NCI-H1417 (cell line): Measurements from ENCODE around the gene TEAD1.

Experiments
- DNase-seq, 3 experiments: peaks; one replicate each; lab custom pipeline; 2025; lab: John Stamatoyannopoulos, UW

Gene TEAD1

DNA sequence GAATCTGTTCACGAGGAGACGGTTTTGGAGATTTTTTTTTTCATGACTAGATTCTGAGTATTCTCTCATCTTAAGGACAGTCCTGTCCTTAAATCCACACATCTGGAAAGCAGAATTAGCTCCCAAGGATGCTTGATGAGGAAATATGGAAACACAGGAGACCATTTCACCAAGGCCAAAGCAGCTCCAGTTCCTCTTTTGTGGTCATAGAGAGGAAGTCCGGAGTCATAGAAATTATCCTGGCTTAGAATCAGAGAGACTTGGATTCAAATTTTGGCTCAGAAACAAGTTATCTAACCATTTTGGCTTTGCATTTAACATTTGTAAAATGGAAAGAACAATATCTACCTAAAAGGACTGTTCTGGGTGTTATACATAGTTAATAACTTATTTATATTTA, 7.3 kb upstream of the TEAD1 start:
- no peak for DNase-seq

- peak in 1 of 3 experiments; percentile 75 for DNase-seq
Observed at GRCh38 chr11:12667646-12668045, 6.6 kb upstream of the TEAD1 start.

DNA sequence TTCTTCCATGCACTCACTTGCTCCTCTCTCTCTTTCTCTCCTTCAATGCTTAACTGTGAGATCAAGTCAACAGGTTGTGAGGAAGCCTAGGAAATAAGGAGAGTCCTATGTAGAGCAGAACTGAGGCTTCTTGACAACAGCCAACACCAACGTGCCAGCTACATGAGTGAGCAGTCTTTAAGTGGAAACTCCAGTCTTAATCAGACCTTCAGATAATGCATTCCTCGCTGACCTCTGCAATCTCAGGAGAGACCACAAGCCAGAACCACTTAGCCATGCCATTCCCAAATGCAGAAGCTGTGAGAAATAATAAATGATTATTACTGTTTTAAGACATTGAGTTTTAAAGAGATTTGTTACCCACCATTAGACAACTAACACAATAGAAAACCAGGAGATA, 6.1 kb upstream of the TEAD1 start:
- DNase-seq: no peak

- no peak for DNase-seq
Observed at GRCh38 chr11:12669930-12670329, 4.3 kb upstream of the TEAD1 start.

GRCh38 chr11:12671370-12671769, 2.9 kb upstream of the TEAD1 start:
- DNase-seq: no peak

DNA sequence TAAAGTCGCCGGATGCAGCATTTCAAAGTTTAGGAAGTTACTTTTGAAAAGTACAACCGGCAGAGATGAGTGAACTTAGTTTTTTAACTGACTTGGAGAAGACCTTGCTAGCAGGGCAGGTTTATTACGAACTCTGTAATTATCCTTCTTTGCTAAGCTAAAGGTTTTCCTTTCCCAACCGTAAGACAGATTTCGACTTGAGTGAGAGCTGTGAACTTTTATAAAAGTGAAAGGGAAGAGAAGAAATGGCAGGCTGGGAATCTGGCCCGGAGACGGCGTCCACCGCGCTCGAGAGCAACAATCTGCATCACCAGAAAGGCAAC, 659 bp upstream of the TEAD1 start:
- no peak for DNase-seq

DNA sequence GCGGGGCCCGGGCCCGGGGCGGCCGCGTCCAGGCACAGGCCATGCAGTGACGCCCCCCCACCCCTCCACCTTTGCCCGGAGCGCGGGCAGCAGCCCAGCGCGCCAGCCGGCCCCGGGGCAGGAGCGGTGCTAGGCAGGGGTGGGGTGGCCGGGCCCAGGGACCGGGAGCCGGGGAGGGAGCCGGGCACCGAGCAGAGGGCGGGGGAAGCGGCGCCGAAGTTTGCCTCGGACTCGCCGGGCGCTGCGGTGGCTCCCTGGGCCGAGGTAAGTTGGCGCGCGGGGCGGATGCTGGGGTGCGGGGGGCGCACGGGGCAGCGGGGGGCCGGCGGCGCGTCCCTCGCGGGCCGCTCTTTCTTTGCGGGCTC, 332 bp downstream of the TEAD1 start:
- DNase-seq: no peak

GRCh38 chr11:12674936-12675696, 895 bp downstream of the TEAD1 start:
- DNase-seq: peak; percentile 76 to 84 (median 81)

DNA sequence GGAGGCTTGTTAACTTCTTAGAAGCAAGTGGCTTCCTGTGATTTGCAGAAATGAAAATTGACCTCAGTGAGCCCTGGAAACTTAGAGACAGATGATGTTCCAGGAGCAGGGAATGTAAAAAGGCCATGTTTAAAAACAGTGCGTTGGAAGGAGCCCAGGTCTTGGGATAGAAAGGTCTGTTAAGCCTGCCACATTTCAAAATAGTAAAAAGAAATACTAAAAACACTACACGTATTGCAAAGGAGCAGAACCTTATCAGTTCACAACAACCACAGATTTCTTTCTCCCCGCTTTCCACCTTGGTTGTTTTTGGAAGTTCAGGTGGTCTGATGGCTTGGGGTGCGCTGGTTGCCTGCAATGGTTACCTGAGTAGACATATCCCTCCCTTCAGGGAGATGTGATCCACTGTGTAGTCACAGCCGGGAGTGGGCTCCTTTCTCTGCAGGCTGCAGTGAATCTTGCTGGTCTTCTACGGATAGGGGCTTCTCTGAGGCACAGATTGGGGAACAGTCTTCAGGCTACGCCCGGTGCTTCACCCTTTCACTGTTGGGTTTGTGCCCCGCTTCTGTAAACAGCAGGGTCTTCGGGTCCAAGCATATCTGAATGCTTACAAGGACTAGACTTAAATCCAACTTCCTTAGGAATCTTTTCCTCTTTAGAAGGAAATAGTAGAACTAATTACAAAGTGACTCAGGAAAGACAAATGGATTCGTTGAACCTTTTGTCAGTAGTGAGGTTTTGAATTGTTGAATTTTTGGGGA, 1.9 kb downstream of the TEAD1 start:
- DNase-seq: peak in 2 of 3 experiments; percentile 32 to 75

- DNase-seq: peak in 2 of 3 experiments; percentile 52 to 70
Observed at GRCh38 chr11:12677131-12677530, 2.9 kb downstream of the TEAD1 start.

DNA sequence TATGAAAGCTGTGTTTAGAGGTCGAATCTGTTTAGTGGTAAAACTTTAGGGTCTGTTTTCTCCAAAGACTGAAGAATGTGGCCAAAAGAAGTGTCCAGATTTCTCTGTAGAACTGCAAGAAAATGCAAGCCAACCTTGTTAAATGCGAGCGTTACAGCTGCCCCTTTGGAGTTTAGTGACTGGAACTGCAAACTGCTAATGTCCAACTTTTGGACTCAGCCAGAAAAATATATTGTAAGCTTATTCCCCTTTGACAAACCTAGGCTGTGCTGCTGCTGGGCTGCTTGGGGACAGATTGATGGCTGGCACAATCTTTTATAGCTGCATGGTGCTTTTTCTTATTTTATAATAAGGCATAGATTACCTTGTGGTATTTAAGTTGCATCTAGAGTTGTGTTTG, 3.9 kb downstream of the TEAD1 start:
- DNase-seq: no peak

- DNase-seq: no peak
Observed at GRCh38 chr11:12678991-12679390, 4.8 kb downstream of the TEAD1 start.

DNA sequence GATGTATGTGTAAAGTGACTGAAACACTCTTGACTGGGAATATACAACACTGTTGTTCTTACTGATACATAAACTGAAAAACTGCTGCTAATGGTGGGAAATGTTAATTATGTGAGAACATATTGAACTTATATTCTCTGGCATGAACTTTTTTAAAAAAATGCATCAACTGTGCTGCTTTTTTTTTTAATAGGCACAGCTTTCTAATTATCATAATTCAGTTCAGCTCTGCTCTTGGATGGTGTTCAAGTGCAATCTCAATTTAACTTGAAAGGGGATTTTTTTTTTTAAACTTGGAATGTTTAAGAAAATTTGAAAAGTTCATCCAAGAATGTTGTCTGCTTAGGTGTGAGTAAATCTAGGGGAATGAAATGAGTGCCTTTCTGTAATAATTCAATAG, 5.2 kb downstream of the TEAD1 start:
- DNase-seq: no peak

GRCh38 chr11:12680246-12680939, 6.2 kb downstream of the TEAD1 start:
- DNase-seq: peak; percentile 90 to 97 (median 96)

DNA sequence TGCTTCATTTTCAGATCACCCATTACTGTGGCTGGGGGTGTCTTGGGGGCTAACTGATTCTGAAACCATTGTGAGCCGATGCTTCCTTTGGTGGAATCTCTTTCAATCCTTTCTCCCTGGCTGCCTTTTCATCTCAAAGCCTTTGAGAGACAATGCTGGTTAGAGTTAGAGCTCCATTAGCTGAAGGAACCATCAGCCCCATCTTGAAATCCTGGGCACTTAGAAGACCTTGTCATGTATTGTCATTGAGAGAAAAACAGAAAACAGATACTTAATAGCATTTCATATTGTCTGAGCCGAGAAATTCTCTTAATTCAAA, 6.7 kb downstream of the TEAD1 start:
- no peak for DNase-seq

DNA sequence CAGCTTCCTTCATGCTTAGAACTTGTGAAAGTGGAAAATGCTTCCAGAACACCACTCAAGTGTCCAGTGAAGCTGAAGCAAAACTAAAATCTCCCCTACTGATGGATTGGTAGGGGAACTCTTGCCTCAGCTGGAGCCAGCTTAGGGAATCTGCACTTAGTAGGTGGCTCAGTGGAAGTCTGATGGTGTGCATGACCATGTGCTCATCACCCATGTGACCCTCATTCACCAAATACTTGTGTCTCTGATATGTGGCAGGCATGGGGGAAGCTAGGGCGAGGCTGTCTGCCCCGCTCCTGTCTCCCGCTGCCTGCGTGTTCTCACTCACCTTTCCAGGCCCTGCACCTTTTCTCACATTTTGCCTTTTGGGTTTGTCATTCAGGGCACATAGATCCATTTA, 7.2 kb downstream of the TEAD1 start:
- DNase-seq: no peak

- no peak for DNase-seq
Observed at GRCh38 chr11:12682288-12682687, 8.1 kb downstream of the TEAD1 start.

- peak in 1 of 3 experiments; percentile 6 for DNase-seq
Observed at GRCh38 chr11:12682737-12683500, 8.7 kb downstream of the TEAD1 start.

DNA sequence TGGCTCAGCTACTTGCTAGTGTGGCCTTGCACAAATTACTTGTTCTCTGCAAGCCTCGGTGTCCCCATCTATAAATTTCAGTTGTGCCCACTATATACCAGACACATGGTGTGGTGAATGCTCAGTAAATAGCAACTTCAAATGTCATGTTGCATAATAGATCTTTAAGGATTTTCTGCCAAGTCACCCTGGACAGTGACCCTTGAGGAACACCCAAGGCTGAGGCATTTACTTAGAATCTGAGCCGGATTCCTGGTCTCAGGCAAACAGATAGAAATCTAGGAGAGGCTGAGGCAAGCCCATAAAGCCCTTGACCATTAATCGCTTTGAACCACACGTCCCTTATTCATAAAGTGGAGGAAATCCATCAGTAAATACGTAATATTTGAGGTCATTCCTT, 9.7 kb downstream of the TEAD1 start:
- DNase-seq: no peak

DNA sequence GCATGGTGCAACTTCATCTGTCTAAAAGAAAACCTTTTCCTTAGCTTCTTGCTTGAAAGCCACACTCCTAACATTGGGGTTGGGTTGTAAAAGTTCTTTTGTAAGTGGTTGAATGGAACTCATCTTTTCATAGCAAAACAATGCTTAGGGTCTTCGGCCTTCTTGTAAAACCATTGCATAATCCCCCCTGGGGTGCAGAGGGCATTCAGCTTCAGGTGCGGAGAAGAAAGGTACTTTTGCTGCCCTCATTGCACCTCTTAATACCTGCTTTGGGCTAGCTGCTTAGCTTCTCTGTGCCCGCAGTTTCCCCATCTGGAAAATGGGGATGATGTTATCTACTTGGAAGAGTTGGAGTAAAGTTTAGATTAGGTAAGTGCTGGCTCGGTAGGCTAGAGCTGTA, 10.1 kb downstream of the TEAD1 start:
- no peak for DNase-seq

- peak in 1 of 3 experiments; percentile 7 for DNase-seq
Observed at GRCh38 chr11:12684816-12685215, 10.6 kb downstream of the TEAD1 start.

DNA sequence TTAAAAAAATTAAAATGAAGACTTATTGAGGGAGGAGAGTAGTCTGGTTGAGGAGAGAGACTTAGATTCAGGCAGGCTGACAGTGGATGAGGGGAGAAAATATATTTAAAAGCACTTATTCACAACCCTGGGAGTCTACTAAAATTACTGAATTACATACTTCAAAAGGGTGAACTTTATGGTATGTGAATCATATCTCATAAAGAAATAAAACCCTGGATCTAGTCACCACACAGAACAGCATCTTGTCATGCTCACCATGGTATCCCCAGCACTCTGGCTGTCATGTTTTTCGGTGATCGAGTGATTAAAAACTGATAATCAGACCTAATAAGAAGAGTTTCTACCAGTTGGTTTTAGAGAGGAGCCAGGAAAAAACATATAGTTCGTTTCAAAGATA, 11.0 kb downstream of the TEAD1 start:
- DNase-seq: no peak
